HG02852 (cell line): ENCODE results near the gene ZBTB47.

Experiments used
- ATAC-seq: cut with Tn5 transposase; IDR thresholded peaks from one replicate; pipeline ENCODE4 v1.9.1; 2021; ENCODE audit warnings: mild to moderate bottlenecking, moderate library complexity; ENCODE audit not compliant: unreplicated experiment

ZBTB47 gene

GRCh38 chr3:42664438-42664803 is 10.9 kb downstream of the ZBTB47 start:
- no peak for ATAC-seq

- ATAC-seq = no peak
Measured at GRCh38 chr3:42665050-42665878, 11.8 kb downstream of the ZBTB47 start.

- ATAC-seq = no peak
Measured at GRCh38 chr3:42666022-42666421, 12.5 kb downstream of the ZBTB47 start.

GRCh38 chr3:42666577-42666998 is 13.1 kb downstream of the ZBTB47 start:
- no peak for ATAC-seq

GRCh38 chr3:42667096-42667522 is 13.6 kb downstream of the ZBTB47 start:
- no peak for ATAC-seq

- ATAC-seq = no peak
Measured at GRCh38 chr3:42667523-42668412, 14.3 kb downstream of the ZBTB47 start.

- no peak for ATAC-seq
Measured at GRCh38 chr3:42668413-42668760, 14.9 kb downstream of the ZBTB47 start.

GRCh38 chr3:42668793-42669217 is 15.3 kb downstream of the ZBTB47 start:
- no peak for ATAC-seq

GRCh38 chr3:42670051-42670576 is 16.6 kb downstream of the ZBTB47 start:
- no peak for ATAC-seq

- ATAC-seq = no peak
Measured at GRCh38 chr3:42670670-42671069, 17.2 kb downstream of the ZBTB47 start.

- no peak for ATAC-seq
Measured at GRCh38 chr3:42672515-42672914, 19.0 kb downstream of the ZBTB47 start.

- no peak for ATAC-seq
Measured at GRCh38 chr3:42673082-42673481, 19.6 kb downstream of the ZBTB47 start.

- ATAC-seq = no peak
Measured at GRCh38 chr3:42674146-42674545, 20.6 kb downstream of the ZBTB47 start.

GRCh38 chr3:42675909-42676308 is 22.4 kb downstream of the ZBTB47 start:
- no peak for ATAC-seq

- no peak for ATAC-seq
Measured at GRCh38 chr3:42678447-42678846, 24.9 kb downstream of the ZBTB47 start.

- no peak for ATAC-seq
Measured at GRCh38 chr3:42680271-42680670, 26.8 kb downstream of the ZBTB47 start.

- no peak for ATAC-seq
Measured at GRCh38 chr3:42680806-42681205, 27.3 kb downstream of the ZBTB47 start.

- no peak for ATAC-seq
Measured at GRCh38 chr3:42681361-42682038, 28.0 kb downstream of the ZBTB47 start.

GRCh38 chr3:42682301-42683070 is 29.0 kb downstream of the ZBTB47 start:
- no peak for ATAC-seq

GRCh38 chr3:42683875-42684598 is 30.5 kb downstream of the ZBTB47 start:
- ATAC-seq = no peak
